ENCODE data around the gene GEN1.

Gene GEN1

GRCh38 chr2:17772532-17772931 lies 18.6 kb downstream of the GEN1 start:
- no peak for DNase-seq (ENCODE audit: low read depth)
- no peak overlapping the region for H3K4me3 ChIP-seq (ENCODE audit: control insufficient read depth, low read depth, low read length)
- TF ChIP-seq, protein P1, sequence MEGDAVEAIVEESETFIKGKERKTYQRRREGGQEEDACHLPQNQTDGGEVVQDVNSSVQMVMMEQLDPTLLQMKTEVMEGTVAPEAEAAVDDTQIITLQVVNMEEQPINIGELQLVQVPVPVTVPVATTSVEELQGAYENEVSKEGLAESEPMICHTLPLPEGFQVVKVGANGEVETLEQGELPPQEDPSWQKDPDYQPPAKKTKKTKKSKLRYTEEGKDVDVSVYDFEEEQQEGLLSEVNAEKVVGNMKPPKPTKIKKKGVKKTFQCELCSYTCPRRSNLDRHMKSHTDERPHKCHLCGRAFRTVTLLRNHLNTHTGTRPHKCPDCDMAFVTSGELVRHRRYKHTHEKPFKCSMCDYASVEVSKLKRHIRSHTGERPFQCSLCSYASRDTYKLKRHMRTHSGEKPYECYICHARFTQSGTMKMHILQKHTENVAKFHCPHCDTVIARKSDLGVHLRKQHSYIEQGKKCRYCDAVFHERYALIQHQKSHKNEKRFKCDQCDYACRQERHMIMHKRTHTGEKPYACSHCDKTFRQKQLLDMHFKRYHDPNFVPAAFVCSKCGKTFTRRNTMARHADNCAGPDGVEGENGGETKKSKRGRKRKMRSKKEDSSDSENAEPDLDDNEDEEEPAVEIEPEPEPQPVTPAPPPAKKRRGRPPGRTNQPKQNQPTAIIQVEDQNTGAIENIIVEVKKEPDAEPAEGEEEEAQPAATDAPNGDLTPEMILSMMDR (IDR thresholded peaks at IDR 0.05; ENCODE audit: control insufficient read depth, insufficient read depth, low read depth, low read length, missing control alignments): no peak

DNA sequence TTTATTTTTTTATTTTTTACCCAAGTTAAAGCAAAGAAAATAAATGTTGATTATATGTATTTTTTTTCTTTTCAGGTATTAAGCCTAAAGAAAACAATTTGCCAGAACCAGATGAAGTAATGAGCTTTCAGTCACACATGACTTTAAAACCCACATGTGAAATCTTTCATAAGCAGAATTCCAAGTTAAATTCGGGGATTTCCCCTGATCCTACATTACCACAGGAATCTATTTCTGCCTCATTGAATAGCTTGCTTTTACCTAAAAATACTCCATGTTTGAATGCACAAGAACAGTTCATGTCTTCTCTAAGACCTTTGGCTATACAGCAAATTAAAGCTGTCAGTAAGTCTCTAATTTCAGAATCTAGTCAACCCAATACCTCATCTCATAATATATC lies 26.6 kb downstream of the GEN1 start:
- TF ChIP-seq, protein P1 (IDR thresholded peaks at IDR 0.05; ENCODE audit: control insufficient read depth, insufficient read depth, low read depth, low read length, missing control alignments): no peak
- no peak for DNase-seq (ENCODE audit: low read depth)
- H3K4me3 ChIP-seq (ENCODE audit: control insufficient read depth, low read depth, low read length): no peak overlapping the region

DNA sequence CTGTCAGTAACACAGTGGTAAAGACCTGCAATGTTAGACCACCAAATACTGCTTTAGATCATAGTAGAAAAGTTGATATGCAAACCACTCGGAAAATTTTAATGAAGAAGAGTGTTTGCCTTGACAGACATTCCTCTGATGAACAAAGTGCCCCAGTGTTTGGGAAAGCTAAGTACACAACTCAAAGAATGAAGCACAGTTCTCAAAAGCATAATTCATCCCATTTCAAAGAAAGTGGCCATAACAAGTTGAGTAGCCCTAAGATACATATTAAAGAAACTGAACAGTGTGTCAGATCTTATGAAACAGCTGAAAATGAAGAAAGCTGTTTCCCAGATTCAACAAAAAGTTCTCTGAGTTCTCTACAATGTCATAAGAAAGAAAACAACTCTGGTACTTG lies 27.5 kb downstream of the GEN1 start:
- no peak overlapping the region for H3K4me3 ChIP-seq (ENCODE audit: control insufficient read depth, low read depth, low read length)
- TF ChIP-seq, protein P1 (IDR thresholded peaks at IDR 0.05; ENCODE audit: control insufficient read depth, insufficient read depth, low read depth, low read length, missing control alignments): no peak
- no peak for DNase-seq (ENCODE audit: low read depth)

DNA sequence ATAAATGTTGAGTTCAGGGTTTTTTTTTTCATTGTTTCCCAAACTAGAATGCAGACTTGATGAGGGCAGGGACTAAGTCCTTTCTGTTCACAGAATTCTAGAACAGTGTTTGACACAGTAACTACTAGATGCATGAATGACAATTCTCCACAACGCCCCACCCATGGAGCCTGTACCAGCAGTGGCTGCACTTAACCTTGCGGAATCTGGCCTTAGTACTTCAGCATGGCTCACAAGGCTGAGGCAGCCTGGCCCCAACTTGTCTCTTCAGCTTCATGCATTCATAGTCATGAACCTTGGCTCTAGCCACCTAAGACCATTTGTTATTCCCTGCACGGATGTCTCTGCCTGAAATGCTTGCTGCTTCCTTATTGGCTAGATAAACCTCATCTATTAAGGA lies 32.8 kb downstream of the GEN1 start:
- TF ChIP-seq, protein P1 (IDR thresholded peaks at IDR 0.05; ENCODE audit: control insufficient read depth, insufficient read depth, low read depth, low read length, missing control alignments): no peak
- no peak for DNase-seq (ENCODE audit: low read depth)
- H3K4me3 ChIP-seq (ENCODE audit: control insufficient read depth, low read depth, low read length): no peak overlapping the region

DNA sequence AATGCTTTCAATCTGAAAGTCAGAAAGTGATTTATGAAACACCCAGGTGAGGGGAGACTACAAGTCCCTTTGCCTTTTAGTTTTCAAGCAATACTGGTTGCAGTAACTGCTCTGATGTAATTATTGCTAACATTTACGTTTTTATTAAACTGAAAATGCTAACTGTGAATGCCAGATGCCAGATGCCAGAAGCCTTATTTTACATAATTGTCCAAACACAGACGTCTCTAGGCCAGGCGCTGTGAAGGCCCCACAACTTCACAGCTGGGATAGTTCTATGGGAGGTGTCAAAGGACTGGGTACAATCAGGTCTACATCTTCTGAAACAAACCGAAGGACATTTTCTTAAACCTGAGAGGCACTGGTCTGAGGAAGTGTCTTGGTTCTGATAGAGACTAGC lies 34.8 kb downstream of the GEN1 start:
- DNase-seq (ENCODE audit: low read depth): no peak
- no peak overlapping the region for H3K4me3 ChIP-seq (ENCODE audit: control insufficient read depth, low read depth, low read length)
- TF ChIP-seq, protein P1 (IDR thresholded peaks at IDR 0.05; ENCODE audit: control insufficient read depth, insufficient read depth, low read depth, low read length, missing control alignments): no peak

GRCh38 chr2:17790536-17790935 lies 36.6 kb downstream of the GEN1 start:
- TF ChIP-seq, protein P1 (IDR thresholded peaks at IDR 0.05; ENCODE audit: control insufficient read depth, insufficient read depth, low read depth, low read length, missing control alignments): no peak
- no peak overlapping the region for H3K4me3 ChIP-seq (ENCODE audit: control insufficient read depth, low read depth, low read length)
- no peak for DNase-seq (ENCODE audit: low read depth)

All from AG09309 (cell line).